Pancreas (tissue), 10 donors: ENCODE results near the gene DGKI. TPM values are rescaled to one million over a fixed set of nuclear protein-coding genes. Genes with fewer than 3 reads are reported as not detected.

ENCODE experiments used
- ATAC-seq, 4 donors: fragments of 200-7000 bp; cut with Tn5 transposase; one replicate each; pipeline versions ENCODE4 v1.8.0 to v1.9.1; 2020; ENCODE audit warnings: mild to moderate bottlenecking in 4 of 4, moderate library complexity in 4 of 4
- DNase-seq, 6 donors: peaks; one replicate each; pipeline ENCODE4 v3.0.0-alpha.2; 2020
- FAIRE-seq: peaks from 2 replicates; lab custom pipeline; 2012; peaks lifted over from hg19 to GRCh38; lab: Jason Lieb, UNC
- H3K27ac ChIP-seq, 4 donors: fragments of 200-600 bp; sonication (generic); 1 replicate in 3 of 4; 2 replicates in 1 of 4; pipeline versions ENCODE4 v1.5.0 to v1.8.0; 2020
- H3K27me3 ChIP-seq, 4 donors: fragments of 200-600 bp; one replicate each; pipeline ENCODE4 v1.8.0; 2021
- H3K36me3 ChIP-seq, 3 donors: fragments of 200-600 bp; sonication (generic) in 1 of 3; one replicate each; pipeline versions ENCODE4 v1.5.0 to v1.8.0; 2020 to 2021
- H3K4me1 ChIP-seq, 3 donors: fragments of 200-600 bp; one replicate each; pipeline ENCODE4 v1.8.0; 2021
- H3K4me3 ChIP-seq, 4 donors: fragments of 200-600 bp; sonication (generic) in 2 of 4; one replicate each; pipeline versions ENCODE4 v1.5.0 to v1.8.0; 2020 to 2021
- H3K9me3 ChIP-seq, 4 donors: fragments of 200-600 bp; one replicate each; pipeline ENCODE4 v1.8.0; 2021
- WGBS, 2 donors: extraction: QIAGEN DNeasy Blood & Tissue Kit; methylation state at CpG; one replicate each; pipeline ENCODE4 v1.1.7; 2013; 5-methylcytosine and 5-hydroxymethylcytosine counted together
- intact Hi-C, 3 donors: fragments of 100-400 bp; cut with DNase I; formaldehyde crosslinking; loops; one replicate each; pipeline versions ENCODE4 v1.11.1 to v1.14.2; 2022
- polyA plus RNA-seq, 2 donors: library from polyadenylated mRNA; stranded (reverse); fragments of 200-250 nt; gene quantifications; one replicate each; pipeline ENCODE4 v1.2.3, GENCODE V29; 2013
- total RNA-seq, 6 donors: library from RNA; stranded (reverse); fragmentation: NEBNext Ultra II Directional in 4 of 6; extraction: Animal tissue kit (Norgen Biotek cat#: 25700) in 4 of 6; gene quantifications; one replicate each; pipeline versions ENCODE4 v1.2.1 to v1.2.4, GENCODE V29; 2021 to 2023
- TF ChIP-seq, protein P1 (sequence below), 4 donors: fragments of 200-600 bp; sonication (generic) in 3 of 4; IDR thresholded peaks; one replicate each; pipeline versions ENCODE4 v1.5.0 to v1.8.0; 2021; ENCODE audit warnings: antibody characterized with exemption in 4 of 4
- donor health status: healthy with polysubstance abuse.
- donor health status: DM: no; HTN: no; CAD: no; lungs with moderate emphysema.
- donor health status: DM: no; HTN: no; CAD: no.
- donor health status: control.
- donor health status: control.
- donor health status: Bipolar disorder and iron deficiency.
- donor health status: DM: yes; HTN: yes; CAD: no.
- donor health status: DM: no; HTN: no; CAD: no.
- donor health status: DM: no; HTN: no; CAD: no.
- donor health status: DM: yes; HTN: yes; CAD: no.

The DGKI gene
- total and polyA plus RNA-seq, 8 donors = 0.04 to 0.81 (median 0.15) TPM

DNA sequence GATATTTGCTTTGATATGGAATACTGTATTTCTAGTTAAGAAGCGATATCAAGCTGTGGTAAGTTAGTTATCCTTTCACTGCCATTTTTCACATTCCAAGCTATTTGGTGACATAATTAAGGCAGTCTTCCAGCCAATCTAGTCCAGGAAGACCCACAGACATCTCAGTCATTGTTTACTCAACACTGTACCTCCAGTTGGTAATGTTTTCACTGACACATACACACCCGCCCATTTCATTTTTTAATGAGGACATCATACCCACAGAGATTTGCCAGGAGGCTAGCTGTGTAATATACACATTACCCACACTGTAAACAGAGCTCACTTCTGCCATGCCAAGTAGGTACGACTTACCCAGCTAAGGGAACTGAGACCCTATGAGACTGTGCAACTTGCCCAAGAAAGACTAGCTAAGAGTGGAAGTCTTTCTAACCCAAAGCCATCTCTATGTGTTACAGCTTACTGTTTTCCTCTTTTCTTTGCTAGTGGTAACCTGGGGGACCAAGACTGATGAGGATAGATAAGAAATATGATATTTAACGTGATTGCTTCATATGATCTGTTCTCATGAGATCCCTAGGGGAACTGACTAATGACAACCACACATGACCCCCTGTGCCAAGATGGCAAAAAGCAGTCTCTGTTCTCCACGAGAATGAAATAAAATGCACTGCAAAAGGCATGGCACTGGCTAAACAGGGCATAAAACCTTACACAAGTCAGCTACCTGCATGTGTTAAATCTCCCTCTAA, 179.0 kb downstream of the DGKI start:
- DNase-seq (no peak), ATAC-seq (peak in 1 of 4 donors; percentile 67), FAIRE-seq (no peak)
- intact Hi-C loops = no loop called here
- H3K9me3 ChIP-seq = no peaks in the 10 kb centered on the region
- WGBS, 2 donors = 50 to 58% methylated on average over 5 of the region's 5 CpGs
- H3K27me3 ChIP-seq = no peaks in the 10 kb centered on the region
- H3K27ac ChIP-seq = no peak overlapping the region
- H3K4me1 ChIP-seq = no peaks in the 10 kb centered on the region
- TF ChIP-seq, protein P1, sequence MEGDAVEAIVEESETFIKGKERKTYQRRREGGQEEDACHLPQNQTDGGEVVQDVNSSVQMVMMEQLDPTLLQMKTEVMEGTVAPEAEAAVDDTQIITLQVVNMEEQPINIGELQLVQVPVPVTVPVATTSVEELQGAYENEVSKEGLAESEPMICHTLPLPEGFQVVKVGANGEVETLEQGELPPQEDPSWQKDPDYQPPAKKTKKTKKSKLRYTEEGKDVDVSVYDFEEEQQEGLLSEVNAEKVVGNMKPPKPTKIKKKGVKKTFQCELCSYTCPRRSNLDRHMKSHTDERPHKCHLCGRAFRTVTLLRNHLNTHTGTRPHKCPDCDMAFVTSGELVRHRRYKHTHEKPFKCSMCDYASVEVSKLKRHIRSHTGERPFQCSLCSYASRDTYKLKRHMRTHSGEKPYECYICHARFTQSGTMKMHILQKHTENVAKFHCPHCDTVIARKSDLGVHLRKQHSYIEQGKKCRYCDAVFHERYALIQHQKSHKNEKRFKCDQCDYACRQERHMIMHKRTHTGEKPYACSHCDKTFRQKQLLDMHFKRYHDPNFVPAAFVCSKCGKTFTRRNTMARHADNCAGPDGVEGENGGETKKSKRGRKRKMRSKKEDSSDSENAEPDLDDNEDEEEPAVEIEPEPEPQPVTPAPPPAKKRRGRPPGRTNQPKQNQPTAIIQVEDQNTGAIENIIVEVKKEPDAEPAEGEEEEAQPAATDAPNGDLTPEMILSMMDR (IDR thresholded peaks at IDR 0.05) = no peak
- H3K36me3 ChIP-seq = no peaks in the 10 kb centered on the region
- H3K4me3 ChIP-seq = no peak overlapping the region

DNA sequence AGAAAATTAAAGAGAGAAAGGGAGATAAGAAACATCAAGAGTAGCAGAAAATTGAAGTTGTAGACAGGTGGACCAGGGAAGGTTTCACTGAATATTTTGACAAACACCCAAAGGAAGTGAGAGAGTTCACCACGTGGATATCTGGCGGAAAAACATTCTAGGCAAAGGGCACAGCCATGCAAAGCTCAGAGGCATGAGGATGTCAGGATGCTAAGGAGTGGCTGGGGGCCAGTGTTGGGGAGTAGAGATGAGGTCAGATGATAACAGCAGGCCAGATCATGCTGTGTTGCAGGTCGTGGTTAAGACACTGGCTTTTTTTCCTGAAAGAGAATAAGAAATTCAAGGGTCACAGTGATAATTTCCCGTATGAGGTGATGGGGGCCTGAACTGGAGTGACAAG, 181.9 kb downstream of the DGKI start:
- no peak overlapping the region for H3K27ac ChIP-seq
- FAIRE-seq (no peak), DNase-seq (no peak), ATAC-seq (no peak)
- H3K27me3 ChIP-seq = no peaks in the 10 kb centered on the region
- intact Hi-C loops = no loop called here
- H3K9me3 ChIP-seq = no peaks in the 10 kb centered on the region
- H3K4me1 ChIP-seq = no peaks in the 10 kb centered on the region
- 34 to 39% methylated on average over 4 of the region's 4 CpGs for WGBS, 2 donors
- no peak overlapping the region for H3K4me3 ChIP-seq
- H3K36me3 ChIP-seq = no peaks in the 10 kb centered on the region
- TF ChIP-seq, protein P1 (IDR thresholded peaks at IDR 0.05) = no peak

DNA sequence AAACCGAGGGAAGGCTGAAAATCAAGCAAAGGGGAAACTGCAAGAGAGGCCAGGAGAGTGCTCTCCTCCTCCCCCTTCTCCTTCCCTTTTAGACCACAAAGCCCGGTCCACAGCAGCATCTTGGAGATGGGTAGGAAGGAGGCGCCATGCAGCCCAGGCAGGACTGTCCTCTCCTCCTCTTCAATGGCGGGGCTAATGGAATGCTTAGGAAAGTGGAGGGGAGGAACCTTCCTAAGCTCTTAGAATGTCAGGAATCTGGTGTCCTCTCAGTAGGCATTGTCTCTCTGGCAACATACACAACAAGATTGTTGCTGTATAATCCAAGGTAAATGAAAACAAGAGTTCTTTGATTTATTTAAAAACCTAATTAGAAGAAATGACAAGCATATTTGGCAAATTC, 185.1 kb downstream of the DGKI start:
- Histone ChIP-seq H3K4me3 (no peak overlapping the region), H3K27me3 (no peaks in the 10 kb centered on the region), H3K36me3 (no peaks in the 10 kb centered on the region), H3K27ac (no peak overlapping the region), H3K4me1 (no peaks in the 10 kb centered on the region), H3K9me3 (no peaks in the 10 kb centered on the region)
- FAIRE-seq (no peak), ATAC-seq (no peak), DNase-seq (no peak)
- 71 to 74% methylated on average over 4 of the region's 4 CpGs for WGBS, 2 donors
- intact Hi-C loops = no loop called here
- TF ChIP-seq, protein P1 (IDR thresholded peaks at IDR 0.05) = no peak

DNA sequence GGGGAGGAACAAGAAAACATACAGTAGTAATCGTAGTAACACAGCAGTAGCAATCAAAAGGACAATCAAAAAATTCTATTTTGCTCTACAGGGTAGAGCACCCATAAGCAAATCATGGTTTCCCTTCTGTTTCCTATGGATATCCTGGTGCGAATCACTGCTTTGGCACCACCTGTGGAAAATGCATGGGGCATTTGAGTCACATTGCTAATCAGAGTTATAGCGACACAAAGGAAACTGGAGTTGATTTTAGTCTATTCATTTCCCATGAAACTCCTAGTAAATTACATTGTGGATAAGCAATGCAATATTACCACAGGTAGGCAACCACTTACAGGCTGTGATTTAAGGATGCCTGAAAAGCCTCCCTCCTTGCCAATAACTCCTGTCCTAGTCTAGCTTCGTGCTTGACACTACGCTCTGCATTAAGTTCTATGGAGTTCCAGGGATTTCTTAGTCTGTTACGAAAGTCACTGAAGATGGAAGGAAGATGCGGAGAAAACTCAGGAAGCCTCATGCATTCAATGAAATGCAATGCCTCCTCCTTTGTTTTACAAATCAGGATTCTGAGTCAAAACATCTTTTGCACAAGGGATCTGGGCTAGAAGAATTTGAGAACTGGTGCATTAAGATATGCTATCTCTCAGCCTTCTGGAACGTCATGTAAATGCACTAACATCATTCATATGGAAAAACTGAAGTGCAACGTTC, 188.4 kb downstream of the DGKI start:
- H3K27me3 ChIP-seq = no peaks in the 10 kb centered on the region
- WGBS, 2 donors = 75 to 78% methylated on average over 9 of the region's 9 CpGs
- TF ChIP-seq, protein P1 (IDR thresholded peaks at IDR 0.05) = no peak
- FAIRE-seq = no peak
- no peak overlapping the region for H3K27ac ChIP-seq
- H3K9me3 ChIP-seq = no peaks in the 10 kb centered on the region
- no peak overlapping the region for H3K4me3 ChIP-seq
- no peak for ATAC-seq
- H3K36me3 ChIP-seq = no peaks in the 10 kb centered on the region
- no peak for DNase-seq
- no peaks in the 10 kb centered on the region for H3K4me1 ChIP-seq
- intact Hi-C loops = loop anchor here in 2 of 3 donors (5.0 kb wide), 2 partner anchors 239 to 349 kb away; no protein-coding TSS in a partner anchor
